Endometrium (tissue), 2 donors: Measurements from ENCODE around the gene RTN4.
"Not testable (repeated sequence)": the region's sequence is repeated elsewhere in the genome, so short reads cannot be mapped to it uniquely, and the experiment has no call there.

ENCODE experiments used
- FAIRE-seq: peaks from 2 replicates; lab custom pipeline; 2012; peaks lifted over from hg19 to GRCh38; lab: Jason Lieb, UNC
- donor health status: control.
- donor health status: control.

The RTN4 gene

GRCh38 chr2:55006306-55006705 is 43.9 kb downstream of the RTN4 start:
- FAIRE-seq: no peak

GRCh38 chr2:55003706-55004639 is 46.3 kb downstream of the RTN4 start:
- FAIRE-seq: no peak

GRCh38 chr2:55001716-55002115 is 48.5 kb downstream of the RTN4 start:
- no peak for FAIRE-seq

GRCh38 chr2:55000341-55000740 is 49.9 kb downstream of the RTN4 start:
- FAIRE-seq: no peak

GRCh38 chr2:54999182-54999581 is 51.1 kb downstream of the RTN4 start:
- no peak for FAIRE-seq

GRCh38 chr2:54997826-54998225 is 52.4 kb downstream of the RTN4 start:
- no peak for FAIRE-seq

GRCh38 chr2:54995553-54995952 is 54.7 kb downstream of the RTN4 start:
- no peak for FAIRE-seq

GRCh38 chr2:54990694-54991093 is 59.6 kb downstream of the RTN4 start:
- FAIRE-seq: not testable (repeated sequence)

GRCh38 chr2:54988612-54989011 is 61.6 kb downstream of the RTN4 start:
- FAIRE-seq: no peak

GRCh38 chr2:54986264-54986663 is 64.0 kb downstream of the RTN4 start:
- FAIRE-seq: no peak

GRCh38 chr2:54984476-54984875 is 65.8 kb downstream of the RTN4 start:
- FAIRE-seq: no peak

- FAIRE-seq: no peak
These were observed 66.7 kb downstream of the RTN4 start for GRCh38 chr2:54983345-54984220.

GRCh38 chr2:54981385-54981784 is 68.9 kb downstream of the RTN4 start:
- FAIRE-seq: no peak

GRCh38 chr2:54979321-54980044 is 70.8 kb downstream of the RTN4 start:
- FAIRE-seq: no peak

- no peak for FAIRE-seq
These were observed 73.1 kb downstream of the RTN4 start for GRCh38 chr2:54977149-54977548.

GRCh38 chr2:54975598-54976492 is 74.4 kb downstream of the RTN4 start:
- FAIRE-seq: no peak

- no peak for FAIRE-seq
These were observed 75.1 kb downstream of the RTN4 start for GRCh38 chr2:54975175-54975574.

- FAIRE-seq: no peak
These were observed 80.3 kb downstream of the RTN4 start for GRCh38 chr2:54969940-54970338.

- FAIRE-seq: no peak
These were observed 80.8 kb downstream of the RTN4 start for GRCh38 chr2:54969295-54969939.

GRCh38 chr2:54968561-54969218 is 81.6 kb downstream of the RTN4 start:
- FAIRE-seq: no peak
